ENCODE results near the gene MALAT1.

Gene MALAT1

GRCh38 chr11:65524014-65524740 lies 25.3 kb downstream of the MALAT1 start:
- TF ChIP-seq CTCF (IDR thresholded peaks at IDR 0.05): no peak
- peak overlapping the region; percentile 88 for H3K4me3 ChIP-seq
- peak overlapping the region; percentile 48 to 79 for H3K27ac ChIP-seq
- DNase-seq (ENCODE audit: low spot score): no peak

DNA sequence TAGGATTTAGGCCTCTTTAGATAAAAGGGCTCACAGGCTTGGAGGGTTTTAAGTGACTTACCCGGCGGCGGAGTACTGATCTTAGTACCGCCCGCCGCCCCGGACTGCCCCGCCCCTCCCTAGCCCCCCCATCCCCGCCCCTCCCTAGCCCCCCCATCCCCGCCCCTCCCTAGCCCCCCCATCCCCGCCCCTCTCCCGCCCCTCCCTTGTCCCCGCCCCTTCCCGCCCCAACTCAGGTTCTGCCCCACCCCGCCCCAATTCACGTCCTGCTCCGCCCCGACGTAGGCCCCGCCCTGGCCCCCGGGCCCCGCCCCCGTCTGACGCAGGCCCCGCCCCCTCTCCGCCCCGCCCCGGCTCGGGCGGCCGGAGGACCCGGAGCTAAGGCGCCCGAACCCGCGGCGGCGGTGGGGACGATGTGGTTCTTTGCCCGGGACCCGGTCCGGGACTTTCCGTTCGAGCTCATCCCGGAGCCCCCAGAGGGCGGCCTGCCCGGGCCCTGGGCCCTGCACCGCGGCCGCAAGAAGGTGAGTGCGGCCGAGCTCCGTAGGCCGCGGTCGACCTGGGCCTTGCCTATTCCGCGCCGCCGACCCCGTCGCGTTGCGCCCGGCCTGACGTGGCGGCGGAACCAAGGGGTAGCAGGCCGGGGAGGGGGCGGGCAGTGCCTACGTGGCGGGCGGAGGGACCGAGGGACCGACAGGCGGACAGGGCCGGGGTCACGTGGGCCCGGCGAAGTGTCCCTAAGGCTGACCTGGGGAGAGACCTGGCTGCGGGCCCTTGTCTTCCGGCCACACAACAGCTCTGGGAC lies 26.1 kb downstream of the MALAT1 start, which contains the start of gene SCYL1:
SCYL1 (plus strand) TSS at position 343 of the 805 bp plus-strand sequence; CDS start at position 414, 71 bp downstream.
- no peak for TF ChIP-seq CTCF (IDR thresholded peaks at IDR 0.05)
- H3K4me3 ChIP-seq: peak within 1 kb of the TSS; percentile 88
- DNase-seq (ENCODE audit: low spot score): peak; percentile 89
- peak within 1 kb of the TSS; percentile 90 to 92 for H3K27ac ChIP-seq

GRCh38 chr11:65525546-65526480 lies 27.0 kb downstream of the MALAT1 start:
- no peak for TF ChIP-seq CTCF (IDR thresholded peaks at IDR 0.05)
- Histone ChIP-seq H3K27ac (peak overlapping the region; percentile 90 to 92), H3K4me3 (peak overlapping the region; percentile 88)
- no peak for DNase-seq (ENCODE audit: low spot score)

- Histone ChIP-seq H3K4me3 (no peak overlapping the region), H3K27ac (peak overlapping the region in 1 of 2 donors; percentile 15)
- no peak for TF ChIP-seq CTCF (IDR thresholded peaks at IDR 0.05)
- no peak for DNase-seq (ENCODE audit: low spot score)
Observed at GRCh38 chr11:65526744-65527143, 27.9 kb downstream of the MALAT1 start.

DNA sequence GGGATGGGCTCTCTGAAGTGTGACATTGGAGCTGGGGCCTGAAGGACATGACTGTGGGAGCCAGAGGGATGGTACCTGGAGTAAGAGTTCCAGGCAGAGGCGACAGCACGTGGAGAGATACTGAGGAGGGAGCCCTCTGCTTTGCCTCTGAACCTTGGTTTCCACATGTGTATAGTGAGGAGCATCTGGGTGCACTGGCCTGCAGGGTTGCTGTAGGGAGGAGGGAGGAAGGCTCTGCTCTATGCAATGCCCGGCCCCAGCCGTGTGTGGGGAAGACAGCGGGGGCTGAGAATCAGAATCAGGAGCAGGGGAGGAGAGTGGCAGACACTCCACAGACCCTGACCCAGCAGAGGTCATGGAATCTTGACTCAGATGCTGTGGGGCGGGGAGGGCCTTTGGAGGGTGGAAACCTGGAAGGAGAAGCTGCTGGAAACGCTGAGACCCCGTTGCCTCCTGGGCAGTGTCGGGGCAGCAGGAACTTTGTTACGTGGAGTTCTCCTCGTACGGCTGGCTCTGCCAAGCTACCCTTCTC lies 30.0 kb downstream of the MALAT1 start:
- no peak for DNase-seq (ENCODE audit: low spot score)
- Histone ChIP-seq H3K4me3 (no peak overlapping the region), H3K27ac (no peak overlapping the region)
- no peak for TF ChIP-seq CTCF (IDR thresholded peaks at IDR 0.05)

DNA sequence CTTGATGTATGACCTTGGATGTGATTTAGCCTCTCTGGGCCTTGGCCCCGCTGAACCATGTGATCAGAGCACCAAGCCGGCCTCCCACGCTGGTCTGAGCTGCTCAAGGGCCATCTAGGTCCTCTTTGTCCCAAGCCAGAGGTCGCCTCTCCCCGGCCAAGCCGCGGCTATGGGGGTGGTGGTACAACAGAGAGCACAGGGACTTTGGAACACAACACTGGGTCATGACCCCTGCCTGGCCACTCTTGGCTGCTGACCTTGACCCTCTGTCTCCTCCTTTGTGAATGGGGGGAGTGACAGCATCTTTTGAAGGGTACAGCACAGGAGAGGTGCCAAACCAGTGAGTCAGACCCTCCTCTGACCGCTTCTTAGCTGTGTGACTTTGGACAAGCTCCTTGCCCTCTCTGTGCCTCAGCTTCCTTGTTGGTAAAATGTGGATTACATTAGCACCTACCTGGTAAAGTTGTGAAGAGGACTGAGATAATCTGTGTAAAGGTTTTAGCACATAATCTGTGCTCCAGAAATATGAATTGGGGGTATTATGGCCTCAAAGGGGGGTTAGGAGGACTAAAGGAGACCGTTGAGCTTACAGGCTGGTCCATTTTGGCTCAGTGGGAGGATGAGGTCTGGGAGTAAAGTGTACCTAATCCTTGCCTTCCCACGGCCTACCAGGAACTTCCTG lies 30.8 kb downstream of the MALAT1 start:
- no peak for DNase-seq (ENCODE audit: low spot score)
- no peak for TF ChIP-seq CTCF (IDR thresholded peaks at IDR 0.05)
- Histone ChIP-seq H3K4me3 (no peak overlapping the region), H3K27ac (no peak overlapping the region)
